IMR-90 (cell line): ENCODE data around the gene PHOSPHO2. TPM values are rescaled to one million over a fixed set of nuclear protein-coding genes. Genes with fewer than 3 reads are reported as not detected.

ENCODE experiments used
- ATAC-seq: fragments of 200-7000 bp; cut with Tn5 transposase; 2 replicates; pipeline ENCODE4 v1.9.1; 2020; ENCODE audit warnings: low read depth, mild to moderate bottlenecking, moderate library complexity
- BruUV-seq: library from RNA; stranded (reverse); fragments of 400-500 nt; replicated peaks from 2 replicates; lab custom pipeline; 2021; lab: Mats Ljungman, UMichigan
- CTCF ChIA-PET: fragments of 300-600 bp; formaldehyde crosslinking; extraction: SDS; loops from one replicate; lab custom pipeline; 2021; ENCODE audit warnings: antibody characterized with exemption; lab: Yijun Ruan, JAX
- POLR2A ChIA-PET: fragments of 300-600 bp; sonication (Branson Sonifier 250); formaldehyde crosslinking; loops from one replicate; lab custom pipeline; 2022; ENCODE audit warnings: antibody characterized with exemption; ENCODE audit not compliant: unreplicated experiment; lab: Charles Lee
- DNase-seq: peaks from one replicate; pipeline ENCODE4 v3.0.0; 2013
- H2AFZ ChIP-seq: replicated peaks from 2 replicates; pipeline ENCODE3; 2013; ENCODE audit warnings: low read length, mild to moderate bottlenecking; ENCODE audit not compliant: poor library complexity
- H2AK5ac ChIP-seq: 2 replicates; pipeline ENCODE4 v1.6.1; 2013; ENCODE audit warnings: low read depth, low read length, inconsistent platforms
- H2AK9ac ChIP-seq: replicated peaks from 2 replicates; pipeline ENCODE3; 2013; ENCODE audit warnings: mild to moderate bottlenecking, low read depth, low read length, moderate library complexity; ENCODE audit not compliant: poor library complexity
- H2BK120ac ChIP-seq: 2 replicates; pipeline ENCODE4 v1.6.1; 2013; ENCODE audit warnings: low read depth, low read length, inconsistent platforms
- H2BK15ac ChIP-seq: 3 replicates; pipeline ENCODE4 v1.6.1; 2013; ENCODE audit warnings: low read depth, low read length, inconsistent platforms
- H2BK20ac ChIP-seq: 2 replicates; pipeline ENCODE4 v1.6.1; 2013; ENCODE audit warnings: low read depth, mild to moderate bottlenecking, inconsistent platforms, low read length, moderate library complexity
- H2BK5ac ChIP-seq: 2 replicates; pipeline ENCODE4 v1.6.1; 2013; ENCODE audit warnings: mild to moderate bottlenecking, low read depth, low read length, inconsistent platforms; ENCODE audit not compliant: poor library complexity, severe bottlenecking
- H3K14ac ChIP-seq: replicated peaks from 2 replicates; pipeline ENCODE4 v1.6.1; 2013; ENCODE audit warnings: low read depth, low read length, inconsistent platforms
- H3K18ac ChIP-seq: 2 replicates; pipeline ENCODE4 v1.6.1; 2013; ENCODE audit warnings: low read depth, low read length, control low read depth
- H3K23ac ChIP-seq: 2 replicates; pipeline ENCODE4 v1.6.1; 2013; ENCODE audit warnings: low read depth, low read length, inconsistent platforms
- H3K27ac ChIP-seq: 2 replicates; pipeline ENCODE4 v1.5.1; 2013; ENCODE audit warnings: mild to moderate bottlenecking, control low read depth, low read length; ENCODE audit not compliant: insufficient read depth
- H3K27me3 ChIP-seq: 2 replicates; pipeline ENCODE4 v1.6.1; 2013; ENCODE audit warnings: low read length; ENCODE audit not compliant: control insufficient read depth, insufficient read depth
- H3K36me3 ChIP-seq: 2 replicates; pipeline ENCODE4 v1.6.1; 2013; ENCODE audit warnings: low read length, mixed read lengths; ENCODE audit not compliant: control insufficient read depth, insufficient read depth
- H3K4ac ChIP-seq: 2 replicates; pipeline ENCODE4 v1.6.1; 2013; ENCODE audit warnings: low read depth, low read length, inconsistent platforms
- H3K4me1 ChIP-seq: 2 replicates; pipeline ENCODE4 v1.6.1; 2013; ENCODE audit warnings: low read length, mixed read lengths; ENCODE audit not compliant: control insufficient read depth, insufficient read depth
- H3K4me2 ChIP-seq: 2 replicates; pipeline ENCODE4 v1.6.1; 2013; ENCODE audit warnings: low read depth, mild to moderate bottlenecking, control low read depth, low read length, moderate library complexity
- H3K4me3 ChIP-seq: 2 replicates; pipeline ENCODE4 v1.5.1; 2013; ENCODE audit warnings: low read depth, mild to moderate bottlenecking, control low read depth, low read length, moderate library complexity; ENCODE audit not compliant: insufficient read depth
- H3K56ac ChIP-seq: 2 replicates; pipeline ENCODE4 v1.6.1; 2013; ENCODE audit warnings: low read length, inconsistent platforms; ENCODE audit not compliant: insufficient read depth; ENCODE audit errors: extremely low read depth
- H3K79me1 ChIP-seq, 2 experiments: 2 replicates each; pipeline ENCODE4 v1.6.1; 2013; ENCODE audit warnings: low read length in 2 of 2, inconsistent platforms in 1 of 2, low read depth in 1 of 2
- H3K9ac ChIP-seq: 2 replicates; pipeline ENCODE4 v1.6.1; 2013; ENCODE audit warnings: low read depth, low read length, control low read depth
- H3K9me1 ChIP-seq: 2 replicates; pipeline ENCODE4 v1.6.1; 2013; ENCODE audit warnings: low read length, inconsistent platforms; ENCODE audit not compliant: insufficient read depth
- H3K9me3 ChIP-seq: 2 replicates; pipeline ENCODE4 v1.6.1; 2013; ENCODE audit warnings: low read length; ENCODE audit not compliant: control insufficient read depth, insufficient read depth
- H4K20me1 ChIP-seq: 2 replicates; pipeline ENCODE4 v1.6.1; 2013; ENCODE audit warnings: low read length, inconsistent platforms; ENCODE audit not compliant: insufficient read depth
- H4K5ac ChIP-seq: 2 replicates; pipeline ENCODE4 v1.6.1; 2013; ENCODE audit warnings: mild to moderate bottlenecking, low read depth, low read length, control low read depth
- H4K8ac ChIP-seq, 2 experiments: 2 replicates each; pipeline ENCODE4 v1.6.1; 2013; ENCODE audit warnings: low read depth in 2 of 2, low read length in 2 of 2, control low read depth in 1 of 2, inconsistent platforms in 1 of 2
- H4K91ac ChIP-seq: 2 replicates; pipeline ENCODE4 v1.6.1; 2013; ENCODE audit warnings: low read depth, low read length, inconsistent platforms; ENCODE audit not compliant: insufficient read depth
- BHLHE40 ChIP-seq: fragments of 150-350 bp; IDR thresholded peaks from 2 replicates; pipeline ENCODE4 v1.6.1; 2016; ENCODE audit warnings: mild to moderate bottlenecking, low read depth, low read length
- CEBPB ChIP-seq: IDR thresholded peaks from 2 replicates; pipeline ENCODE4 v1.6.1; 2012; ENCODE audit warnings: low read depth, low read length, improper control_type of control experiment
- CHD1 ChIP-seq: IDR thresholded peaks from 2 replicates; pipeline ENCODE4 v1.6.1; 2012; ENCODE audit warnings: low read depth, low read length, improper control_type of control experiment
- CTCF ChIP-seq: conservative IDR thresholded peaks from 2 replicates; pipeline ENCODE4 v1.5.1; 2012; ENCODE audit warnings: mild to moderate bottlenecking, low read depth, low read length, improper control_type of control experiment
- FOS ChIP-seq: fragments of 150-350 bp; IDR thresholded peaks from 2 replicates; pipeline ENCODE4 v1.6.1; 2016; ENCODE audit warnings: low read depth, low read length
- MAFK ChIP-seq: IDR thresholded peaks from 2 replicates; pipeline ENCODE4 v1.6.1; 2012; ENCODE audit warnings: low read depth, low read length, improper control_type of control experiment
- MAZ ChIP-seq: IDR thresholded peaks from 2 replicates; pipeline ENCODE4 v1.6.1; 2012; ENCODE audit warnings: low read depth, mild to moderate bottlenecking, low read length, improper control_type of control experiment, moderate library complexity, borderline replicate concordance
- MXI1 ChIP-seq: IDR thresholded peaks from 2 replicates; pipeline ENCODE4 v1.6.1; 2012; ENCODE audit warnings: low read depth, mild to moderate bottlenecking, low read length, moderate library complexity, borderline replicate concordance
- NFE2L2 ChIP-seq: fragments of 150-350 bp; IDR thresholded peaks from 2 replicates; pipeline ENCODE4 v1.6.1; 2016; ENCODE audit warnings: low read depth, mild to moderate bottlenecking, low read length
- POLR2A ChIP-seq: IDR thresholded peaks from 2 replicates; pipeline ENCODE4 v1.6.1; 2012; ENCODE audit warnings: mild to moderate bottlenecking, low read depth, low read length
- RAD21 ChIP-seq: IDR thresholded peaks from 2 replicates; pipeline ENCODE4 v1.6.1; 2012; ENCODE audit warnings: low read length, improper control_type of control experiment
- RCOR1 ChIP-seq: IDR thresholded peaks from 2 replicates; pipeline ENCODE4 v1.6.1; 2012; ENCODE audit warnings: mild to moderate bottlenecking, low read length, improper control_type of control experiment; ENCODE audit not compliant: insufficient replicate concordance
- SMC3 ChIP-seq: fragments of 150-350 bp; IDR thresholded peaks from 2 replicates; pipeline ENCODE4 v1.6.1; 2016; ENCODE audit warnings: low read depth, mild to moderate bottlenecking, antibody characterized with exemption, low read length, moderate library complexity
- USF2 ChIP-seq: fragments of 150-350 bp; IDR thresholded peaks from 2 replicates; pipeline ENCODE4 v1.6.1; 2017; ENCODE audit warnings: mild to moderate bottlenecking, antibody characterized with exemption, low read length, low read depth
- WGBS, 2 experiments: methylation state at CpG; one replicate each; pipeline versions ENCODE4 v1.1.5 to v1.1.7; 2013; ENCODE audit warnings: missing lambda C conversion rate in 2 of 2; ENCODE audit not compliant: insufficient read length in 1 of 2; ENCODE audit errors: extremely low coverage in 2 of 2; 5-methylcytosine and 5-hydroxymethylcytosine counted together
- dilution Hi-C: fragments of 300-500 bp; cut with HindIII; formaldehyde crosslinking; loops from one replicate; pipeline ENCODE4 v1.14.3; 2018; ENCODE audit warnings: low sequenced_read_pairs; ENCODE audit not compliant: unreplicated experiment
- in situ Hi-C: fragments of 300-500 bp; cut with MboI; formaldehyde crosslinking; loops from 3 replicates; pipeline ENCODE4 v1.14.3; 2019; ENCODE audit warnings: low sequenced_read_pairs, inconsistent platforms, mixed read lengths
- intact Hi-C: fragments of 100-400 bp; cut with micrococcal nuclease; formaldehyde crosslinking; loops from 2 replicates; pipeline ENCODE4 v1.10.0; 2022
- polyA plus RNA-seq, 3 experiments: library from polyadenylated mRNA; depleted of rRNA; stranded (reverse); fragments of >200 nt; gene quantifications; 2 replicates each; pipeline ENCODE4 v1.2.3, GENCODE V29; 2012; ENCODE audit warnings: low replicate concordance in 1 of 3
- total RNA-seq: library from RNA; depleted of rRNA; stranded (reverse); fragments of >200 nt; gene quantifications from 2 replicates; pipeline ENCODE4 v1.2.3, GENCODE V29; 2012

The PHOSPHO2 gene
- total and polyA plus RNA-seq, 2 of the 4 experiments (the other 2 are of a cell fraction), result 0.48 to 0.54 TPM

DNA sequence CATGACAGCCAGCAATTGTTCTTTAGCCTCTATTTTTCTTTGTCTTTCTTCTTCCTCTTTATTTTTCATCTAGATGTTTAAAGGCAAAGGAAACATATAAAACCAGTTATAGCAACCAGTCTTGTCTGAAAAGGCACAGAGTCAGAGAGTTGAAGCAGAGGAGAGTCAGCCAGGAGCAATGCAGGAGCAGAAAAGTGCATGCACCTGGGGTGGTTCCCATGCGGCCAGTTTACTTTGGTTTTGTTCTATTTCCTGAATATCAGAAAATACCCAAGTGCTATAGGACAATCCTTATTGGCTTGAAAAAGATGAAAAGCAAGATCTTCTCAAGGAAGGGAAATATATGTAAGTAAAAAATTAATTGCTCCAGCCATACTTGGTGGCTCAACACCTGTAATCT is 45.0 kb upstream of the PHOSPHO2 start:
- no peaks in the 10 kb centered on the region for H4K20me1 ChIP-seq
- no peak overlapping the region for H3K4ac ChIP-seq
- no peak overlapping the region for H2BK20ac ChIP-seq
- H2AFZ ChIP-seq, result no peak overlapping the region
- no peak overlapping the region for H2BK5ac ChIP-seq
- no peaks in the 10 kb centered on the region for H3K79me1 ChIP-seq
- H3K23ac ChIP-seq, result no peak overlapping the region
- H4K5ac ChIP-seq, result no peak overlapping the region
- H2BK120ac ChIP-seq, result no peak overlapping the region
- no peaks in the 10 kb centered on the region for H3K9me3 ChIP-seq
- no peak overlapping the region for H3K18ac ChIP-seq
- H3K9me1 ChIP-seq, result no peaks in the 10 kb centered on the region
- BruUV-seq, result no TSS peak
- ATAC-seq (no peak), DNase-seq (no peak)
- dilution Hi-C loops, result no loop called here
- H2BK15ac ChIP-seq, result no peak overlapping the region
- intact Hi-C loops, result no loop called here
- ChIA-PET CTCF (no interaction called here), POLR2A (no interaction called here)
- TF ChIP-seq MXI1, result no peak
- no peak for TF ChIP-seq POLR2A
- no peak for TF ChIP-seq RCOR1
- no peak for TF ChIP-seq FOS
- TF ChIP-seq SMC3, result no peak
- TF ChIP-seq MAZ, result no peak
- TF ChIP-seq CHD1, result no peak
- TF ChIP-seq RAD21, result no peak
- no peak for TF ChIP-seq CEBPB
- TF ChIP-seq NFE2L2, result no peak
- TF ChIP-seq BHLHE40, result no peak
- no peak for TF ChIP-seq CTCF
- no peak for TF ChIP-seq MAFK
- no peak for TF ChIP-seq USF2
- no peak overlapping the region for H3K9ac ChIP-seq
- no peak overlapping the region for H2AK9ac ChIP-seq
- no peaks in the 10 kb centered on the region; the same call in 1 of the 2 replicates for H3K27me3 ChIP-seq
- no peak overlapping the region for H2AK5ac ChIP-seq
- in situ Hi-C loops, result no loop called here
- H3K4me1 ChIP-seq, result no peaks in the 10 kb centered on the region
- no peaks in the 10 kb centered on the region for H3K36me3 ChIP-seq
- WGBS, 2 experiments, result no CpG with 5 or more reads among the region's 1 CpG
- no peak overlapping the region for H3K14ac ChIP-seq
- H4K91ac ChIP-seq, result no peak overlapping the region
- H3K56ac ChIP-seq, result no peak overlapping the region
- H4K8ac ChIP-seq, result no peak overlapping the region
- no peak overlapping the region for H3K4me2 ChIP-seq
- no peak overlapping the region for H3K4me3 ChIP-seq
- no peak overlapping the region for H3K27ac ChIP-seq
